Mesothelial cell of epicardium (in vitro differentiated cells): ENCODE results near the gene MSN. TPM values are rescaled to one million over a fixed set of nuclear protein-coding genes. Genes with fewer than 3 reads are reported as not detected.
A peak's percentile ranks its signal among the peaks of the same experiment; 100 is the strongest.
"Not testable (repeated sequence)": the region's sequence is repeated elsewhere in the genome, so short reads cannot be mapped to it uniquely, and the experiment has no call there.

Experiments
- DNase-seq, 2 experiments: peaks; one replicate each; pipeline ENCODE4 v3.0.0; 2021; ENCODE audit warnings: low spot score in 2 of 2; ENCODE audit not compliant: unreplicated experiment in 2 of 2
- H3K27ac Mint-ChIP-seq: 2 replicates; pipeline ENCODE4 v1.8.0; 2021; ENCODE audit warnings: mixed read lengths
- H3K27me3 Mint-ChIP-seq: 2 replicates; pipeline ENCODE4 v1.8.0; 2021; ENCODE audit warnings: low read depth, mixed read lengths
- H3K36me3 Mint-ChIP-seq: 2 replicates; pipeline ENCODE4 v1.8.0; 2021; ENCODE audit warnings: mixed read lengths
- H3K4me1 Mint-ChIP-seq: 2 replicates; pipeline ENCODE4 v1.8.0; 2021; ENCODE audit warnings: mixed read lengths
- H3K4me3 Mint-ChIP-seq: 2 replicates; pipeline ENCODE4 v1.8.0; 2021; ENCODE audit warnings: mild to moderate bottlenecking, moderate library complexity, mixed read lengths
- H3K9me3 Mint-ChIP-seq: 2 replicates; pipeline ENCODE4 v1.8.0; 2021; ENCODE audit warnings: mixed read lengths
- total RNA-seq: library from RNA; stranded (reverse); gene quantifications from 3 replicates; pipeline ENCODE4 v1.2.1, GENCODE V29; 2021
- TF ChIP-seq, protein P1 (sequence below): fragments of 200-600 bp; sonication (generic); IDR thresholded peaks from one replicate; pipeline ENCODE4 v1.5.0; 2021; ENCODE audit warnings: antibody characterized with exemption; ENCODE audit not compliant: unreplicated experiment

MSN gene
- total RNA-seq, 1 donor from 2014 or later: 87.8 TPM

DNA sequence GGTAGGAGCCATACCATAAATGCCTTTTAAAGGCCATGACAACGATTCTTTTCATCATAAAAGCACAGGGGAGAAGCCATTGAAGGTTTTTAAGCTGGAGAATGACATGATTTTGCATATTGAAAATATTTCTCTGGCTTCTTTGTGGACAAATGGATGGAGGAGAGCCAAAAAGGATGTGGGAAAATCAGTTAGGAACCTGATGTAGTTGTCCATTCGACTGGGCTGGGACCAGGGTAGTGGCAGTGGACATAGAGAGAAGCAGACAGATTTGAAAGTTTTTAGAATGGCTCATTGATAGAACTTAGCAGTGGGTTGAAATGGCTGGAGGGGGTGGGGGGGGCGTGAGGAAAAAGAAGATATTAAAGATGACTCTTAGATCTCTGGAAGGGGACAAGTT is 19.7 kb upstream of the MSN start:
- Mint-ChIP-seq H3K27ac (no peak overlapping the region), H3K36me3 (no peaks in the 10 kb centered on the region), H3K9me3 (peaks cover 25% of the 10 kb centered on the region), H3K27me3 (no peaks in the 10 kb centered on the region), H3K4me3 (no peak overlapping the region), H3K4me1 (peaks cover 20% of the 10 kb centered on the region)
- DNase-seq: no peak
- TF ChIP-seq, protein P1, sequence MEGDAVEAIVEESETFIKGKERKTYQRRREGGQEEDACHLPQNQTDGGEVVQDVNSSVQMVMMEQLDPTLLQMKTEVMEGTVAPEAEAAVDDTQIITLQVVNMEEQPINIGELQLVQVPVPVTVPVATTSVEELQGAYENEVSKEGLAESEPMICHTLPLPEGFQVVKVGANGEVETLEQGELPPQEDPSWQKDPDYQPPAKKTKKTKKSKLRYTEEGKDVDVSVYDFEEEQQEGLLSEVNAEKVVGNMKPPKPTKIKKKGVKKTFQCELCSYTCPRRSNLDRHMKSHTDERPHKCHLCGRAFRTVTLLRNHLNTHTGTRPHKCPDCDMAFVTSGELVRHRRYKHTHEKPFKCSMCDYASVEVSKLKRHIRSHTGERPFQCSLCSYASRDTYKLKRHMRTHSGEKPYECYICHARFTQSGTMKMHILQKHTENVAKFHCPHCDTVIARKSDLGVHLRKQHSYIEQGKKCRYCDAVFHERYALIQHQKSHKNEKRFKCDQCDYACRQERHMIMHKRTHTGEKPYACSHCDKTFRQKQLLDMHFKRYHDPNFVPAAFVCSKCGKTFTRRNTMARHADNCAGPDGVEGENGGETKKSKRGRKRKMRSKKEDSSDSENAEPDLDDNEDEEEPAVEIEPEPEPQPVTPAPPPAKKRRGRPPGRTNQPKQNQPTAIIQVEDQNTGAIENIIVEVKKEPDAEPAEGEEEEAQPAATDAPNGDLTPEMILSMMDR: no peak

- Mint-ChIP-seq H3K4me3 (no peak overlapping the region), H3K27ac (no peak overlapping the region), H3K9me3 (peaks cover 25% of the 10 kb centered on the region), H3K36me3 (no peaks in the 10 kb centered on the region), H3K27me3 (no peaks in the 10 kb centered on the region), H3K4me1 (peaks cover 11% of the 10 kb centered on the region)
- no peak for DNase-seq
- TF ChIP-seq, protein P1: no peak
These were observed 15.4 kb upstream of the MSN start for GRCh38 chrX:65652098-65652497.

- not testable (repeated sequence) for H3K27me3 Mint-ChIP-seq, DNase-seq, H3K36me3 Mint-ChIP-seq, H3K4me3 Mint-ChIP-seq
- Mint-ChIP-seq H3K27ac (peak overlapping the region; percentile 34), H3K9me3 (peaks cover 23% of the 10 kb centered on the region), H3K4me1 (peaks cover 11% of the 10 kb centered on the region)
These were observed 10.4 kb upstream of the MSN start for GRCh38 chrX:65657009-65657441.

- peaks cover 11% of the 10 kb centered on the region for H3K4me1 Mint-ChIP-seq
These were observed 9.8 kb upstream of the MSN start for GRCh38 chrX:65657659-65658058.

GRCh38 chrX:65658229-65658628 is 9.2 kb upstream of the MSN start:
- H3K9me3 Mint-ChIP-seq: peaks cover 26% of the 10 kb centered on the region
- H3K27ac Mint-ChIP-seq: no peak overlapping the region
- TF ChIP-seq, protein P1: no peak
- H3K4me3 Mint-ChIP-seq: no peak overlapping the region
- no peaks in the 10 kb centered on the region for H3K36me3 Mint-ChIP-seq
- DNase-seq: no peak
- no peaks in the 10 kb centered on the region for H3K27me3 Mint-ChIP-seq
- H3K4me1 Mint-ChIP-seq: peaks cover 11% of the 10 kb centered on the region

More at GRCh38 chrX:65657659-65658058, 9.8 kb upstream of the MSN start:
- DNase-seq: no peak
- Mint-ChIP-seq H3K4me3 (no peak overlapping the region), H3K36me3 (no peaks in the 10 kb centered on the region), H3K27me3 (no peaks in the 10 kb centered on the region), H3K27ac (no peak overlapping the region), H3K9me3 (peaks cover 27% of the 10 kb centered on the region)
- TF ChIP-seq, protein P1: no peak

DNA sequence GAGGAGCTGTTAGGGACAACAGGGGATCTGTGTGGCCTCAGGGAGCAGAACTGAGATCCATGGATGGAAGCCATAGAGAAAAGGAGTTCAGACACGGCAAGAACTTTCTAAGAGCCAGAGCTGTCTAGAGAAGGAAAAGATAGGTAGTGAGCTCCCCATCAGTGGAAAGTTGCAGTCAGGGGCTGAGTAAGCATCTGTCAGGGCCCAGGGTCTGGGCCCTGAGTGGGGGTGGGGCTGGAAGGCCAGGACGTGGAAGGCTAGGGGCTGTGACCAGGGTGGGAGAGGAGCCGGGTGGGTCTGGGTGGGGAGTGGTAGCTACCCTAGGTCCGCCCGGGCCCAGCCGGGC is 324 bp upstream of the MSN start:
- Mint-ChIP-seq H3K9me3 (peaks cover 18% of the 10 kb centered on the region), H3K36me3 (no peaks in the 10 kb centered on the region), H3K27me3 (no peaks in the 10 kb centered on the region), H3K27ac (peak overlapping the region; percentile 71), H3K4me3 (peak overlapping the region; percentile 65), H3K4me1 (peaks cover 16% of the 10 kb centered on the region)
- TF ChIP-seq, protein P1: no peak
- DNase-seq: no peak
